GM18499 (cell line): ENCODE results near the gene FYN.
"Not testable (repeated sequence)": the region's sequence is repeated elsewhere in the genome, so short reads cannot be mapped to it uniquely, and the experiment has no call there.

ENCODE experiments used
- ATAC-seq: cut with Tn5 transposase; IDR thresholded peaks from one replicate; pipeline ENCODE4 v1.9.1; 2021; ENCODE audit warnings: moderate number of reproducible peaks; ENCODE audit not compliant: insufficient read depth, unreplicated experiment

Gene FYN

DNA sequence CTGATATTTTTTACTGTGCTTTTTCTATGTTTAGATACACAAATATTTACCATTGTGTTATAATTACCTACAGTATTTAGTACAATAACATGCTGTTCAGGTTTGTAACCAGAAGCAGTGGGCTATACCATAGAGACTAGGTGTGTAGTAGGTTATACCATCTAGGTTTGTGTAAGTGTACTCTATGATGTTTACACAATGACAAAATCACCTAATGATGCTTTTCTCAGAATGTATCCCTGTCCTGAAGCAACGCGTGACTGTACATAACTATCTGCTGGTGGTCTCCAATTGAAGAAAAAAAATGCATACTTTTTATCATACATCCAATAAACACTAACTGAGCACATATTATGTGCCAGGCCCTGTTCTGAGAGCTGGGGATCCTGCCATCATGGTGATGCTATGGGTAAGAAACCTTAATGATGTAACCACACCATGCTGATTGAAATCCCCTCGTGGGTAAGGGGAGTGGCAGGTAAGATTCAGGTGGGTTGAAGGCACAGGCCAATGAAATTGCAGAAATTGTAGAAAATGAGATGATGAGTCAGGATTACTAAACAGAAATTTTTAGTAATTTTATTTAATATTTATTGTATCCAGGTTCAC lies 76.8 kb downstream of the FYN start:
- no peak for ATAC-seq

DNA sequence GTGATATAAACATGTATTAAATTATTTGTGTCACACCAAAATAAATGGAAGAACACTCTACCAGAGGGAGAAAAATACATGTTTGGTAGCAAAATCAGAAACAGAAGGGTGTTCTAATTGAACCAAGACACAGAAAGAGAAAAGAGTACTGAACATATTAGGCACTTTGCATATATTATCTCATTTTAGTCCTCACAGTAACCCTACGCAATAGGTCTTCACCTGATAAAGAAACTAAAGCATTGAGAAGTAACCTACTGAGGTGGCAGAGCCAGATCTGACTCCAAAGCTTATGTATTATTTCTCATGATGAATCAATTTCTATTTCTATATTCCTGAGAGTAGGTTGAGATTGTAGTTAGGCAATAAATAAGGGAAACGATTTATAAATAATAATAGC lies 77.7 kb downstream of the FYN start:
- no peak for ATAC-seq

DNA sequence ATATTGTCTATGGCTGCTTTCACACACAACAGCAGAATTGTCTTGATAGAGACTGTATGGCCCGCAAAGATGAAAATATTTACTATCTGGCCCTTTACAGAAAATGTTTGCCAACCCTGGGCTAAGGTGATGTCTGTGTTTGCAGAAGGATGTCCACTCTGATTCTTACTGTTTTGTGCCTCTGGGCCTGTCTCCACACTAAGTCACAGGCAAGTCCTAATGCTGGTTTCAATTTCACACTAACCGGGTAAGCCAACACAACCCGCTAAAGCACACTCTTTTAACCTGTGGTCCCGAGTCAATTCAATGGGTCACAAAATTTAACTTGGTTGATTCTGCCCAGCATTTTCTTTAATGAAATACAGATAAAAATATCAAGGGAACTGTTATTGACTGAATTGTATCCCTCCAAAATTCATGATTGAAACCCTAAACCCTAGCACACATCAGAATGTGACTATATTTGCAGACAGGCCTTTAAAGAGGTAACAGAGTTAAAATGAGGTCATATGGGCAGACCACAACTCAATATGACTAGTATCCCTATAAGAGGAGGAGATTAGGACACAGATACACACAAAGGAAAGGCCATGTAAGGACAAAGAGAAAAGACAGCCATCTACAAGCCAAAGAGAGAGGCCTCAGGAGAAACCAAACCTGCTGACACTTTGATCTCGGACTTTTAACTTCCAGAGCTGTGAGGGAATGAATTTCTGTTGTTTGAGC lies 78.4 kb downstream of the FYN start:
- ATAC-seq: no peak

DNA sequence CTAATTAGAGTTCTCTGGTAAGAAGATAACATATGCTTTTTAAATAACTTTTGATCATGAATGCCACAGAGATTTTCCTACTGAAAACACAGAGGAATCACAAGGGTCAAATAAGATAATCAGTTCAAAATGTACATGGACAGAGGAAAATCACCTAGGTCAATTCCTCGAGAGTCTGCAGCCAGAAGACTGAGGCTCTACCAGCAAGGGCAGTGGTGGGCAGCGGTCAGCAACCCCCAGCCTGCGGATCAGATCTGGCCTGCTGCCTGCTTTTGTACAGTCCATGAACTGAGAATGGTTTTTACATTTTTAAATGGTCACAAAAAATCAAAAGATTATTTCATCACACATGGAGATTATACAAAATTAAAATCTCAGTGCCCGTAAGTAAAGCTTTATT lies 79.0 kb downstream of the FYN start:
- no peak for ATAC-seq

DNA sequence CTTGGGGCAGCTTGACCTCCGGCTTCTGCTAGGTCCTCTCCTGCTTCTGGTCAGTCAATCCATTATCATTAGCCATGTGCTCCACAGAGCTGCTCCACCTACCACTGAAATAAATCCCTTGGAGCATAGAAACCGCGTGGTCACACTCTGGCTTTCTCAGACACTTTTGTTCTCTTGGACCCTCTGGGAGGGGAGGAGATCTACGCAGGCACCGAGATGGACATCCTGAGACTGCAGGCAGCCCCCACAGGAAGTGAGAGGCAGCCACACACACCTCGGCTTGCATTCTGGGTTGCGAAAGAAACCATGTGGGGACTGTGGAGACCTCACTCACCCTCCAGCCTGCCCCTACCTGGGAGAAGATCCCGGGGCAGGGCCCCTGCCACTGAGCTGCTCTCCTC lies 79.5 kb downstream of the FYN start:
- ATAC-seq: no peak

DNA sequence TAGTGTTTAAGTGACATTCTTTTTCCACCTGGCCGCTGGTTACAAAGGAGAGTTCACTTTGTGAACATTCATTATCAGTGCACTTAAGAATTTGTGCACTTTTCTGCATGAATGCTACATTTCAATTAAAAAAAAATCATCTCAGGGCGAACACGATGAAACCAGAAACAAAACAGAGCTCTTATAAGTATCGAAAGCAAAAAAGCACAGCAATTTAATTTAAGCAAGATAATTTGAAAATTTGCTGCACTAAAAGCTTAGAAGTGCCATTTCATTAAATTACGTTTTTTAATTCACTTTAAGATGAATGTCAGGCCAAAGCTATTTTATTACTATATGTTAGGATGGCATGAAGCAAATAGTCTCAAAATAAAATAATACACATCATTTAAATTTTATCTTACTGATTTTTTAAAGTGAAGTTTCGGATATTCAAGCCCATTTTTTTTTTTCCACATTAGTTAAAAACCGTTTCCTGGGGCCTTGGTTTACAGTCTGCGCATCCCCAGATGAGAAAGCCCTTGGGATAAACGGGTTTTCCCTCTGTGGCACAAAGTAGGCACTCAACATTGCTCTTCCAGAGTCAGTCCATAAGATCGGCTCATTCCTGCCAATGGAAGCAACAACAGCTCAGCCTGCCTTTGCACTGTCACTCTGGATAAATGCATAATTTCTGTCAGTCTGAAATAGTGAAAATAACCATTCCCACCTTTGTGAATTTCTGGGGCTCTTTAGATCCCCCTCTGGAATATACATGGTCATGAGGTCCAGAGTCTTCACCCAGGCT lies 80.1 kb downstream of the FYN start:
- ATAC-seq: no peak

DNA sequence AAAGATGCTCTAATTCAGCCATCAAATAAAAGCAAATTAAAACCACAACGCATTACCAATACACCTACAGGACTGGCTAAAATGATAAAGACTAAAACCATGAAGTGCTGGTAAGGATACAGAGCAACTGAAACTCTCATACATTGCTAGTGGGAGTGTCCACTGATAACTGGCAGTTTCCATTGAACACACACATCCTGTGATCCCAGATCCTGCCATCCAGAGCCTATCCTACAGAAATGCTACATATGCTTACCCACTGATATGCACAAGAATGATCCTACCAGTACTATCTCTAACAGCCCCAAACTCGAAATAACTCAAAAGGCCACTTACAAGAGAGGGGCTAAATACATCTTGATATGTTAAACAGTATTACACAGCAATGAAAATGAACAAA lies 81.0 kb downstream of the FYN start:
- ATAC-seq: no peak

DNA sequence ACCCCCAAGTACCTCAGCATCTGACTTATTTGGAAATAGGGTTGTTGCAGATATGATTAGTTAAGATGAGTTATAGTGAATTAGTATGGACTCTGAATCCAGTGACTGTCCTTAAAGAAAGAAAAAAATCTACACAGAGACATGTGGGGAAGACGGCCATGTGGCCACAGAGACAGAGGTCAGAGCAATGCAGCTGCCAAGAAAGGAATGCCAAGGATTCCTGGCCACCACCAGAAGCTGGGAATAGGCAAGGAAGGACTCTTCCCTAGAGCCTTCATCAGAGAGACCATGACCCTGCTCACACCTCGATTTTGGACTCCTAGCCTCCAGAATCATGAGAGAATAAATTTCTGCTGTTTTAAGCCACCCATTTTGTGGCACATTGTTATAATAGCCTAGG lies 81.8 kb downstream of the FYN start:
- no peak for ATAC-seq

DNA sequence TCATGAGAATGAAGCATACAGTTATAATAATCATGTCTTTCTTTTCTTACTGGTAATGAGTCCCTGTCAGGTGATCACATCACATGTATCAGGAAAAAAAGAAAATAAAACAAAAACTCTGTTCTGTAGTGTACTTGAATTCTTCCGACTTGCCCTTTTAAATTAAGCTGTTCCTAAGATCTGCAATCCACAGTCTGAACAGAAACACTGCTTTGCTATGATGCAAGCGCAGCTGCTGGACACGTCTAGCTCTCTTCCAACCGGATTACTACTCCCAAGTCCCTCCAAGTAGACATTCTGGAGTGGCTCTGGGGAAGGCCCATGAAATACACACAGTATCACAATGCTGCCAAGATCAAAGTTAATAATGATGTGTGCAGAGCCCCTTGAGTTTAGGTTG lies 83.7 kb downstream of the FYN start:
- no peak for ATAC-seq

DNA sequence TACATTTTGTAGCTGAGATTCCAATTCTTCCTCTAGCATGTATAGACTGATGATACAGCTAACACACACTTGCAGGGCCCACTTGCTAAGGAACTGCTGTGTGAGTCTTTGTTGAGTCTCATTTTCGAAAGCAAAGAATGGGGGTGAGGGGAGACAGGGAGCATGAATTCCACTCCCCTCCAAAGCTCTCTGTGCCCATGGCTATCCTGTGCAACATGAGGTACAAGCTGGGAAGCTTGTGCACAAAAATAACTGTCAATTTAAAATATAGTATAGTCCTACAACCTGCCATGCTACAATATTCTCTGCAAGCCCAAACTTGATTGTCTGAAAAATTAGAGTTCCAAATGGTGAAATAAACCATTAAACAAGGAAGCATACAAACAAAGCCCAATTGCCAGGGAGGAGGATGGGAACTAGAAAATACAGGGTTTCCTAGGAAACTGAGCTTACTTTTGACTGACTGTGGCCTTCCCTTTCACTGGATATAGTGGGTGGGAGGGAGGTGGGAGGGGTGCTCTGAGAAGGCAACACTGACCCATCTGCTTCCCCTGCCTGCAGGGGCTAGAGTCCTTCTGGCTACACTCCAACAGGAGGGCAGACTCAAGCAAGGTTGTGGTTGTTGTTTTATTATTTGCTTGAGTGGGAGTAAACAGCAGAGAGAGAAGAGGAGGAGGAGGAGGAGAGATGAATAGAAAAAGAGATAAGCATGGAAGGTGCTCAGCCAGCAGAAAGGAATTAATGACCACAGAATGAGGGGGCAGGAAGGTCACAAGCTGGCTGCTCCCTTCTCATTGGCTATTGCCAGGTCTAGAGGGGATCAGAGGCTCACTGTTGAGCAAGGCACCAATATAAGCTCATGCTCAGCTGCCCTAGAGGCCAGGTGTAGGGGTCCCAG lies 84.6 kb downstream of the FYN start:
- no peak for ATAC-seq

DNA sequence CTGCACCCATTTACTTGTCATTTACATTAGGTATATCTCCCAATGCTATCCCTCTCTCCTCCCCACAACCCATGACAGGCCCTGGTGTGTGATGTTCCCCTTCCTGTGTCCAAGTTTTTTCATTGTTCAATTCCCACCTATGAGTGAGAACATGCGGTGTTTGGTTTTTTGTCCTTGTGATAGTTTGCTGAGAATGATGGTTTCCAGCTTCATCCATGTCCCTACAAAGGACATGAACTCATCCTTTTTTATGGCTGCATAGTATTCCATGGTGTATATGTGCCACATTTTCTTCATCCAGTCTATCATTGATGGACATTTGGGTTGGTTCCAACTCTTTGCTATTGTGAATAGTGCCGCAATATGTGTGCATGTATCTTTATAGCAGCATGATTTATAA lies 87.1 kb downstream of the FYN start:
- not testable (repeated sequence) for ATAC-seq

DNA sequence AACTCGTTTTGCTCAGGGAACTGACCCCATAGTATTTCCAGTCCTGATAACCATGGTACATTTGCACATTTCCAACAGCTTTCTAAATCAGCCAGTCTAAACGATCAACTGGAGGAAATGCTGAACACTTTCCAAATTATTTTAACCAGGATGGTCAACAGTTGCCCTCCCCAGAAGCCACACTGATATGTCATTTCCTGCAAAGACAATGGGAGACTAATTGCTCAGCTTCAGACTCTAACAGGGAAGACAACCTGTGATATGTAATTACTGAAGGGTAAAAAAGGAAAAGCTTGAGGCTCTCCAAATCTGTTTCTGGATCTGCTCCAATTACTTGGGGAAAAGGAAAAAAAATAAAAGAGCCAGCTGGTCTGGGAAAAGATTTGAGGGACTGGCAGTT lies 88.8 kb downstream of the FYN start:
- no peak for ATAC-seq

DNA sequence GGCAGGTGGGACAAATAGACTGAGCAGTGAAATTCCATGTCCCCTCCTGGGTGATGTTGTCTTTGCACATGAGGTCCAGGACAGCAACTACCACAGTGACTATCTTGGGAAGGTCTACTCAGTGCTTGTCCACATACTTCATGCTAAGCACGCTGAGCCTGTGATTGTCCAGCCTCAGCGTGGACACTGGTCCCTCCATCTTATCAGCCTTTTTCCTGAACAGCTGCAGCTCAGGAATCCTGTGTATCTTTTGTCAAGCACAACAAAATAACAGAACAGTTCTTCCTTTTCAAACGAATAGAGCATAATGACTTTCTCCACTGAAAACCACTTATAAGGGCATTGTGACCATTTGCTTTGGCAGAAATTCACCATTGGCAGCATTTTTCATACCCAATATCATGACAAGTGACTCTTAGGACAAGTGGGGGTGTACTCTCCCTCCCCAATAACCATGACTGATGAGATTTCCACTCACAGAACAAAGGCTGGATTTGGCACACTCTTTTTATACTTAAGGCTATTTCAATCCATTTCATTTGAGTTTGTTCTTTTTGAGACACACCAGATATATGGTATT lies 90.3 kb downstream of the FYN start:
- ATAC-seq: no peak

DNA sequence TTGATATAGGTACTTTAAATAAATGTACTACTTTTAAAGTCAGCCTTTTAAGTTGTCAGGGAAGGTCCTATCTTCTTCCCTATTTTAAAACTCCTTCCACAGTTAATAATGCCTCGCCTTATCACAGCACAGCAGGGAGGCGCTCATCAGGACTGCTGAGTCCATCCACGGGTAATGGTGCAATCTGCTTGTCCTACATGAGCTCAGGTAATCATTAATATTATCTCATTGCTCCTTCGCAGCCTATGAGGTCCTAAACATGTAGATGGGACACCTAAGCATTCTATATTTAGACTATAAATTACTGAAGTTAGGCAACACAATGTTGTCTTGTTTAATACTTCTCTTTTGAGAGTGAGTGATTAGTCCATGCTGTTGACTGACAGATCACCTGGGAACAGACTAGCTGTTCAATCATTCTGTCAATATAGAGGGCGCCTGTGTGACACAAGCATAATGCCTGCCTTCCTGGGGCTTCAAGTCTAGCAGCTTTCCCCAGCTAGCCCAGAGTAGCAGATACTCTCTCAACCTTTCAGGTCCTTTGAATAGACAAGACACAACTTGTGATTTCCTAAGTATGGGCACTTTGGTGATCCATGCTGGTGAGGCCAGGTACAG lies 91.0 kb downstream of the FYN start:
- no peak for ATAC-seq

DNA sequence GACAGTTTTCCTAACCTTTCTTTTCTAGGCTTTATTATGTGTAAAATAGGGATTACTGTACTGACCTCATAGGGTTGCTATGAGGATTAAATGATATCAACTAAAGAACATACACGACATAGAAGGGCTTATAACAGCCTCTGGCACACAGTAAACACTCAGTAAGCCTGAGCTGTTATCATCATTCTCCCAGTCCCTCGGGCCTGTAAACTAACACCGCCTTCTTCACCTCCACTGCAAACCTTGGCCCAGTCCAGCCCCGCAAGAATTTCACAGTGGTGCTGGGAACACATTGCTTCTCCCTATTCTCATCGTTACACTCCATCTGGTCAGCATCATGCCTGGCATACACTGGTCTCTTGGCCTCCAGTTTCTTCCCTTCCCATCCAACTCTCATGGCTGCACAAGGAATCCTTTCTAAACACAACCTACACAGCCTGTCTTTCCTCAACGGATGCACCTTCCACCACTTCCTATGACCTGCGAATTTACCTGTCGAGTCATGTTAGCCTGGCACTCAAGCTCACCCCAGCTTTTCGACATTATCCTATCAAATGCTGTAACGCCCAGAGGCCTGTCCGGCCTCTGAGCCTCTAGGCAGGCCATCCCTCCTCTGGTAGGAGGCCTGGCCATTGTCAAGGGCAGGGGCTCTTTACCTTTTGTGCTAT lies 92.1 kb downstream of the FYN start:
- ATAC-seq: no peak

DNA sequence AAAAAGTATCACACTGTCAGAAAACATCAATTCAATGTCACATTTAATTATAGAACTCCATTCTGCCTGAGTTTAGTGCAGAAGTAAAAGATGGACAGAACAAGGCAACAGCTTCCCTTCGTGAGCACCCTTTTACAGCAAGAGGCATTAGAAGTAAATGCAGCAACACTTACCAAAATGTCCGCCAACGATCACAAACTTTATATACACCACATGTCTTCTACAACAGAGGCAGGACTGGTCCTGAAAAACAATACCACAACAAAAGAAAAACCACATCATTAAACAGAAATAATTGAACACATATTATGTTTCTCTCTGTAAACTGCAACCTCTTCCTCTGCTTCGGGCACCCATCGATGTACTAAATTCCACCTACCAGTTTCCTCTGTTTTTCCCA lies 92.9 kb downstream of the FYN start:
- no peak for ATAC-seq

DNA sequence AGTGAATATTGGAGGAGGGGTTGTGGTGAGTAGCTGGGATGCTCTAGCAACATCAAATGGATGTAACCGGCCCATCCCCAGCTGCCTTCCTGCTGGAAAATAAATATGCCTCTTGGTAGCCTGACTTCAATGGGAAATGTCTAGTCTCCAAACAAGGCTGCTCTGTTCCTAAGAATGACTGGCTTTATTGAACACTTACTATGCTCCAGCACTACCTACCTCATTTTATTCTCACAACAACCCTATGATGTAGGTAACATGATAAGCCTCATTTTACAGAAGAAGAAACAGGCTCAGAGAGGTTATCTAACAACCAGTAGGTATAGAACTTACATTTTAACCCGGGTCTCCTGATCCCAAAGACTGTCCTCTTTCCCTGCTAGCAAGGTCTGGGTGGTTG lies 93.6 kb downstream of the FYN start:
- ATAC-seq: no peak

DNA sequence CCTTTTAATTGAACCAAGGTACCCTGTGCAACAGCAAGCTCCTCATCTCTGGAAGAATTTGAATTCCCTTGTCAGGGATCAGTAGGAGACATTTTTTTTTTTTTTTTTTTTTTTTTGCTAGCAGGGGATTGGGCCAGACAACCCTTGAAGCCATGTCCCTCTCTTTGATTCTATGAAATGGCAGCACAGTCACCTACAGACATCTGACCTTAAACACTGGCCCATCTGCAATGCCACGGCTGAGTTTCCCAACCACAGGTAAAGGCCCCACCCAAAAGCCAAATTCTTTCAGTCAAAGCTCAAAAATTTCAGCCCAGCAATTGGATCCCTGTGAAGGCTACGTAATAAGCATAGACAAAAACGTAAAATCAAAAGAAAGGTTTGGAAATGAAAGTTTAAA lies 94.2 kb downstream of the FYN start:
- ATAC-seq: no peak

DNA sequence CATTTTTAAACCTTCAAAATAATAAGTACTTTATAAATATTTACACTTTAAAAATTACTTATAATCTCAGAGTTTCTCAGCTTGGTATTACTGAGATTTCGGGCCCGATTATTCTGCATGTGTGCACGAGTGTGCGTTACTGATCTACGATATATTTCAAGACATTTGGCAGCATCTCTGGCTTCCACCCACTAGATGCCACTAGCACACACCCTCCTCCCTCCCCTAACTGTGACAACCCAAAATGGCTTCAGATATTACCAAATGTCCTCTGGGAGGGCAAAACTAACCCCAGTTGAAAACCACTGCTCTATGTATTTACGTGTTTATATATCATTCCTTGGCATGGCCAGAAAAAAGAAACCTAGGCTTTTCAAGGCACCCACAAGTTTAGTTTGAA lies 95.9 kb downstream of the FYN start:
- ATAC-seq: peak; percentile 52
